Activated CD8-positive, alpha-beta T cell treated with anti-CD3 and anti-CD28 coated beads for 36 hours (primary cell): ENCODE data around the gene CERS6. TPM values are rescaled to one million over a fixed set of nuclear protein-coding genes. Genes with fewer than 3 reads are reported as not detected.

Experiments used
- ATAC-seq: fragments of 200-7000 bp; cut with Tn5 transposase; one replicate; pipeline ENCODE4 v1.10.0; 2021; ENCODE audit warnings: mild to moderate bottlenecking, moderate library complexity
- CTCF ChIA-PET: fragments of 350-600 bp; sonication (Branson Sonifier 250); formaldehyde crosslinking; loops from one replicate; lab custom pipeline; 2021; ENCODE audit warnings: antibody characterized with exemption; lab: Charles Lee
- POLR2A ChIA-PET: fragments of 350-600 bp; sonication (Branson Sonifier 250); formaldehyde crosslinking; loops from one replicate; lab custom pipeline; 2021; ENCODE audit warnings: antibody characterized with exemption; lab: Charles Lee
- DNase-seq: peaks from one replicate; pipeline ENCODE4 v3.0.0-alpha.2; 2020
- H3K27ac Mint-ChIP-seq: one replicate; pipeline ENCODE4 v1.8.0; 2021; ENCODE audit warnings: mild to moderate bottlenecking, mixed read lengths
- H3K27me3 Mint-ChIP-seq: one replicate; pipeline ENCODE4 v1.8.0; 2021; ENCODE audit warnings: mixed read lengths
- H3K36me3 Mint-ChIP-seq: one replicate; pipeline ENCODE4 v1.8.0; 2021; ENCODE audit warnings: low read depth, mixed read lengths
- H3K4me1 Mint-ChIP-seq: one replicate; pipeline ENCODE4 v1.8.0; 2021; ENCODE audit warnings: low read depth, mixed read lengths
- H3K4me3 Mint-ChIP-seq: one replicate; pipeline ENCODE4 v1.8.0; 2021; ENCODE audit warnings: mild to moderate bottlenecking, moderate library complexity, mixed read lengths
- H3K9me3 Mint-ChIP-seq: one replicate; pipeline ENCODE4 v1.8.0; 2021; ENCODE audit warnings: mixed read lengths
- intact Hi-C: fragments of 100-400 bp; cut with micrococcal nuclease; formaldehyde crosslinking; loops from one replicate; pipeline ENCODE4 v1.10.0; 2022
- total RNA-seq, 2 experiments: library from RNA; stranded (reverse); gene quantifications; one replicate each; pipeline ENCODE4 v1.2.3, GENCODE V29; 2021
- TF ChIP-seq, protein P1 (sequence below): fragments of 200-600 bp; IDR thresholded peaks from one replicate; pipeline ENCODE4 v1.8.0; 2022; ENCODE audit warnings: antibody characterized with exemption, mild to moderate bottlenecking

The CERS6 gene
- total RNA-seq, 2 experiments from 2014 or later, result 15.4 to 16.1 TPM

- H3K4me3 Mint-ChIP-seq, result no peak overlapping the region
- POLR2A ChIA-PET, result no interaction called here
- CTCF ChIA-PET, result no interaction called here
Observed at GRCh38 chr2:168794968-168795367, 338.9 kb downstream of the CERS6 start.

GRCh38 chr2:168796090-168796577, 340.1 kb downstream of the CERS6 start:
- ChIA-PET POLR2A (no interaction called here), CTCF (no interaction called here)
- Mint-ChIP-seq H3K27me3 (no peaks in the 10 kb centered on the region), H3K9me3 (no peaks in the 10 kb centered on the region), H3K27ac (no peak overlapping the region), H3K4me1 (no peaks in the 10 kb centered on the region), H3K36me3 (no peaks in the 10 kb centered on the region), H3K4me3 (no peak overlapping the region)
- TF ChIP-seq, protein P1, sequence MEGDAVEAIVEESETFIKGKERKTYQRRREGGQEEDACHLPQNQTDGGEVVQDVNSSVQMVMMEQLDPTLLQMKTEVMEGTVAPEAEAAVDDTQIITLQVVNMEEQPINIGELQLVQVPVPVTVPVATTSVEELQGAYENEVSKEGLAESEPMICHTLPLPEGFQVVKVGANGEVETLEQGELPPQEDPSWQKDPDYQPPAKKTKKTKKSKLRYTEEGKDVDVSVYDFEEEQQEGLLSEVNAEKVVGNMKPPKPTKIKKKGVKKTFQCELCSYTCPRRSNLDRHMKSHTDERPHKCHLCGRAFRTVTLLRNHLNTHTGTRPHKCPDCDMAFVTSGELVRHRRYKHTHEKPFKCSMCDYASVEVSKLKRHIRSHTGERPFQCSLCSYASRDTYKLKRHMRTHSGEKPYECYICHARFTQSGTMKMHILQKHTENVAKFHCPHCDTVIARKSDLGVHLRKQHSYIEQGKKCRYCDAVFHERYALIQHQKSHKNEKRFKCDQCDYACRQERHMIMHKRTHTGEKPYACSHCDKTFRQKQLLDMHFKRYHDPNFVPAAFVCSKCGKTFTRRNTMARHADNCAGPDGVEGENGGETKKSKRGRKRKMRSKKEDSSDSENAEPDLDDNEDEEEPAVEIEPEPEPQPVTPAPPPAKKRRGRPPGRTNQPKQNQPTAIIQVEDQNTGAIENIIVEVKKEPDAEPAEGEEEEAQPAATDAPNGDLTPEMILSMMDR, result no peak
- DNase-seq, result no peak
- intact Hi-C loops, result no loop called here
- ATAC-seq, result no peak

More at GRCh38 chr2:168794968-168795367, 338.9 kb downstream of the CERS6 start:
- Mint-ChIP-seq H3K36me3 (no peaks in the 10 kb centered on the region), H3K27ac (no peak overlapping the region), H3K4me1 (no peaks in the 10 kb centered on the region), H3K9me3 (no peaks in the 10 kb centered on the region), H3K27me3 (no peaks in the 10 kb centered on the region)
- DNase-seq (no peak), ATAC-seq (no peak)
- TF ChIP-seq, protein P1, result no peak
- intact Hi-C loops, result no loop called here

DNA sequence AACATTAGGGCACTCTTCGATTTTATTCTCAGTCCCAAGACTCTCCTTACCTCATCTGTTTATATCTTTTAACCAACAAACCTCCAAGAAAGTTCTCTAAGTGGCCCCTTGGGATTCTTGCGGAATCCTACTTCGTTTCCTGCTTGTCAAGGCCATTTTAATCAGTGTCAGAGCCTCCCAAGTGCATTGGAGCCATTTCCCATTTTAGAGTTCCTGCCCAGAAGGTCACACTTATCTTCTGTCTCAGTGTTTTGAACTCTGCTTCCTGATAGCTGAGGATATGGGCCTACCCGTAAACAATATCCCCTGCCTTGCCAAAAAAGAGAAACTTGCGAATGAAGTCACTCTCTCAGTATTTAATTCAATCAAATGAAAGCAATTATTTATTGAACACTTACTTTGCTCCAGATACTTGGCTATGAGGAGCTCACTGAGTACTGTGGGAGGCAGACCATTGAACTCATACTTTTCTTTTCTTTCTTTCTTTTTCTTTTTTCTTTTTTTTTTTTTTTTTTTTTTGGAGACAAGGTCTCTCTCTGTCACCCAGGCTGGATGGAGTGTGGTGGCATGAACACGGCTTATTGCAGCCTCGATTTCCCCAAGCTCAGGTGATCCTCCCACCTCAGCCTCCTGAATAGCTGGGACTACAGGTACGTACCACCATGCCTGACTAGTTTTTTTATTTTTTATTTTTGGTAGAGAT, 340.7 kb downstream of the CERS6 start:
- H3K4me1 Mint-ChIP-seq, result no peaks in the 10 kb centered on the region
- H3K27me3 Mint-ChIP-seq, result no peaks in the 10 kb centered on the region
- no peaks in the 10 kb centered on the region for H3K36me3 Mint-ChIP-seq
- no peaks in the 10 kb centered on the region for H3K9me3 Mint-ChIP-seq
- POLR2A ChIA-PET, result no interaction called here
- TF ChIP-seq, protein P1, result no peak
- intact Hi-C loops, result no loop called here
- ATAC-seq (no peak), DNase-seq (no peak)
- H3K27ac Mint-ChIP-seq, result no peak overlapping the region
- no peak overlapping the region for H3K4me3 Mint-ChIP-seq
- CTCF ChIA-PET, result no interaction called here

DNA sequence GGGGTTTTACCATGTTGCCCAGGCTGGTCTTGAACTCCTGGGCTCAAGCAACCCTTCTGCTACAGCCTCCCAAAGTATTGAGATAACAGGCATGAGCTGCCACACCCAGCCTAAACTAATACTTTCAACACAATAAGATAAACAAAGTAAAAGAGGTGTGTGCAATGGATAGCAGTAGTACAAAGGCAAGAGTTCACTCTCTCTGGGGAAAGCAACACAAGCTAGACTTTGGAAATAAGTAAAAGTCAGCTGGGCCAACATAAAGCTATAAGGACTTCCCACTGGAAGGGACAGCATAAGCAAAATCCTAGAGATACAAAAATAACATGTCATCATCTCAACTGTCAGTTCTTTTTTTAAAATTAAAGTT, 341.2 kb downstream of the CERS6 start:
- Mint-ChIP-seq H3K36me3 (no peaks in the 10 kb centered on the region), H3K27me3 (no peaks in the 10 kb centered on the region), H3K4me1 (no peaks in the 10 kb centered on the region), H3K4me3 (no peak overlapping the region), H3K9me3 (no peaks in the 10 kb centered on the region), H3K27ac (no peak overlapping the region)
- TF ChIP-seq, protein P1, result no peak
- intact Hi-C loops, result no loop called here
- CTCF ChIA-PET, result no interaction called here
- DNase-seq (no peak), ATAC-seq (no peak)
- POLR2A ChIA-PET, result no interaction called here

DNA sequence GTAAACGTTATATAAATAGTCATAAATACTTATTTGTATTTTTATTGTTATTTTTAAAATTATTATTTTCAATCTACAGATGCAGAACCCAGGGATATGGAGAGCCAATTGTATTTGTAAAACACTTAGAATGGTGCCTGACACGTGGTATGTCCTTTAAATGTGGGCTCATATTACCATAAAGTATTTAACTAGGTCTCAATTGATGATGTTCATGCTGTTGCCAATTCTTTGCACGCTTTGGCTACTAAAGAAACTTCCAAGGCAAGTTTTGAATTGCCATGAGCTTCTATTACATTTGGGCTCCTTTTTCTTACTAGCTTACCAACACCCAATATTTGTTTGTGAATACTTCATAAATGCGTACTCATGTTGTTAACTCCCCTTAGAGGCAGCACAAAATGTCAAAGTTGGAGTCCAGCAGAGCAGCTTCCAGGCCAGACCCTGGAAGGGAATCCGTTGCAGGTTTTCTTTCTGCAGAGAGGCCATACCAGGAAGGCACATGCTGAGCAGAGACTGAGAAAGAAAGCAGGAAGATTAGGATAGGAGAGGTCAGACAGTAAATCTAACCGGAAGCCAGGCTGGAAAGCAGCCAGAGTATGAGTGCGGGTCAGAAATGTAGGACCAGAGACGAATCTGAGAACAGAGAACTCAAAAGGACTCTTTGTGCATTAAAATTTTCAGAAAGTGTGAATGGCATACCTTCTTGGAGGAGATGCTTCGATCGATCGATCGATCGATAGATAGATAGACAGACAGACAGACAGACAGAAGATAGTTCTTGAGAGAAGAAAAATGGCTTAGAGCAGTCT, 342.2 kb downstream of the CERS6 start:
- Mint-ChIP-seq H3K36me3 (no peaks in the 10 kb centered on the region), H3K4me3 (no peak overlapping the region), H3K4me1 (no peaks in the 10 kb centered on the region), H3K27me3 (no peaks in the 10 kb centered on the region), H3K27ac (no peak overlapping the region), H3K9me3 (no peaks in the 10 kb centered on the region)
- TF ChIP-seq, protein P1, result no peak
- intact Hi-C loops, result no loop called here
- DNase-seq, result no peak
- ATAC-seq, result no peak
- CTCF ChIA-PET, result no interaction called here
- POLR2A ChIA-PET, result no interaction called here
